ENCODE results near the gene TCHP. TPM values are rescaled to one million over a fixed set of nuclear protein-coding genes. Genes with fewer than 3 reads are reported as not detected.

The TCHP gene
- total and polyA plus RNA-seq, 12 donors: 8.3 to 21.1 (median 10.6) TPM

DNA sequence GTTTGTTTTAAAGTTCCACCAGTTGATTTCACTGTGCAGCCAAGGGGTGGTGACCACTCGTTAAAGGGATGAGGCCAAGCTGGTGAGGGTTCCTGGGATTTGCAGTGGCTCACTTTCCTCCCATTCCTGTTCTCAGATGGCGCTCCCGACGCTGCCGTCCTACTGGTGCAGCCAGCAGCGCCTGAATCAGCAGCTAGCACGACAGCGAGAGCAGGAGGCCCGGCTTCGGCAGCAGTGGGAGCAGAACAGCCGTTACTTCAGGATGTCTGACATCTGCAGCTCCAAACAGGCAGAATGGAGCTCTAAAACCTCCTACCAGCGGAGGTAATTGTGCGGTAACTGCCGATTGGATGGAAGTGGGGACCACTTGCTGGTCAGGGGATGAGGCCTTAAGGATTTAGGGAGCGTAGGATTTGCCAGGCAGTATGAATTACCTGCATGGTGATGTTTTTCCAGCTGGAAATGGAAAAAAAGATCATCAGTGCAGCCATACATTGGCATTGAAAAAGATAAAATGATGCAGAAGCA lies 2.9 kb downstream of the TCHP start:
- Histone ChIP-seq H3K4me3 (no peak overlapping the region), H3K36me3 (replicated peaks in 1 of 2) (peaks cover 0 to 48% of the 10 kb centered on the region in 2 donors), H3K27ac (no peak overlapping the region), H3K27me3 (no peaks in the 10 kb centered on the region), H3K9me3 (replicated peaks in 1 of 3) (no peaks in the 10 kb centered on the region), H3K4me1 (replicated peaks in 1 of 2) (peaks cover 5 to 18% of the 10 kb centered on the region in 2 donors)
- intact Hi-C loops (cut with DNase I): no loop called here
- TF ChIP-seq POLR2A (IDR thresholded peaks at IDR 0.05): no peak
- TF ChIP-seq, protein P1, sequence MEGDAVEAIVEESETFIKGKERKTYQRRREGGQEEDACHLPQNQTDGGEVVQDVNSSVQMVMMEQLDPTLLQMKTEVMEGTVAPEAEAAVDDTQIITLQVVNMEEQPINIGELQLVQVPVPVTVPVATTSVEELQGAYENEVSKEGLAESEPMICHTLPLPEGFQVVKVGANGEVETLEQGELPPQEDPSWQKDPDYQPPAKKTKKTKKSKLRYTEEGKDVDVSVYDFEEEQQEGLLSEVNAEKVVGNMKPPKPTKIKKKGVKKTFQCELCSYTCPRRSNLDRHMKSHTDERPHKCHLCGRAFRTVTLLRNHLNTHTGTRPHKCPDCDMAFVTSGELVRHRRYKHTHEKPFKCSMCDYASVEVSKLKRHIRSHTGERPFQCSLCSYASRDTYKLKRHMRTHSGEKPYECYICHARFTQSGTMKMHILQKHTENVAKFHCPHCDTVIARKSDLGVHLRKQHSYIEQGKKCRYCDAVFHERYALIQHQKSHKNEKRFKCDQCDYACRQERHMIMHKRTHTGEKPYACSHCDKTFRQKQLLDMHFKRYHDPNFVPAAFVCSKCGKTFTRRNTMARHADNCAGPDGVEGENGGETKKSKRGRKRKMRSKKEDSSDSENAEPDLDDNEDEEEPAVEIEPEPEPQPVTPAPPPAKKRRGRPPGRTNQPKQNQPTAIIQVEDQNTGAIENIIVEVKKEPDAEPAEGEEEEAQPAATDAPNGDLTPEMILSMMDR (IDR thresholded peaks at IDR 0.05): no peak
- 84 to 90% (median 85%) methylated on average over 15 of the region's 15 CpGs for WGBS, 4 donors
- no peak for DNase-seq

DNA sequence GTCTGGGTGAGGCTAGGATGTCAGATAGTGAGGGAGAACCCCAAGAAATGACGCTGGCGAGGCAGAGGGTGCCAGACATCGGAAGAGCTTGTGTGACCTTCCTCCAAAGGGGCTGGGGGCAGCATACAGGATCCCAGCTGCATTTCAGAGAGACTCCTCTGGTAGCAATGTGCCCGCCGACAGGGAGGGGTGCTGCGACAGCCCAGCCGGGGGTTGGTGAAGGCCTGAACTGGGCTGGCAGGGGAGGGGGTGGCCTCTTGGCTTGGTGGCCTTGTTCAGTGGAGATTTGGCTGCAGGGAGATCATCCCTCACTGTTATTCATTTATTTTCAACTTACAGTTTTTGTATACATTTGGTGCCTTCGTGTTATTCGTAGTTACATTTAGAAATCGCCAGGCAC lies 5.2 kb downstream of the TCHP start:
- 95 to 99% (median 96%) methylated on average over 6 to 10 of the region's 10 CpGs for WGBS, 4 donors
- H3K27me3 ChIP-seq: no peaks in the 10 kb centered on the region
- no peaks in the 10 kb centered on the region for H3K9me3 ChIP-seq (replicated peaks in 1 of 3)
- H3K27ac ChIP-seq: no peak overlapping the region
- TF ChIP-seq, protein P1 (IDR thresholded peaks at IDR 0.05): no peak
- no peak for TF ChIP-seq POLR2A (IDR thresholded peaks at IDR 0.05)
- H3K36me3 ChIP-seq (replicated peaks in 1 of 2): peaks cover 0 to 68% of the 10 kb centered on the region in 2 donors
- H3K4me3 ChIP-seq: no peak overlapping the region
- intact Hi-C loops (cut with DNase I): no loop called here
- H3K4me1 ChIP-seq (replicated peaks in 1 of 2): peaks cover 0 to 11% of the 10 kb centered on the region in 2 donors
- no peak for DNase-seq

DNA sequence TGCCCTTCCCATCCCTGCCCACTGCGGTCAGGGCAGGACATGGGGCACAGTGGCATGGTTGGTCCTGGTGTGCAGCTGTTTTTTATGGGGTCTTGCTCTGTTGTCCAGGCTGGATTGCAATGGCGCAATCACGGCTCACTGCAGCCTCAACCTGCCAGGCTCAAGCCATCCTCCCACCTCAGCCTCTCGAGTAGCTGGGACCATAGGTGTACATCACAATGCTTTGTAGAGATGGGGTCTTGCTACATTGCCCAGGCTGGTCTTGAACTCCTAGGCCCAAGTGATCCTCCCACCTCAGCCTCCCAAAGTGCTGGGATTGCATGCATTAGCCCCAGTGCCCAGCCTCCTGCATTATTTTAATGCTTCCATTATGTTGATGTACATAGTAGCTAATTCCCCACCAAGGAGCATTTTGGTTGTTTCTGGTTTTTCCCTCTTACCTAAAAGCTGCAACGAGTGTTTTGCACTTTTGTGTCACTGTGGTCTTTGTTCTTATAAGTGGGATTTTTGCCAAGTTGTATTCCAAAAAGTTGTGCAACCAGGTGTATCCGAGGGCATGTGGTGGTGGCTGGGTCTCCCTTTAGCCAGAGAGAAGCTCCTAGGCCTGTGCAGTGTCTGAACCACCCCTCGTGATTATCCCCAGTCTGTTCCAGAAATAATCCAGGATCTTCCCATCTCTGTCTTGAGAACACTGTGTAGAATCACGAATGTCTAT lies 10.3 kb downstream of the TCHP start:
- no peak for DNase-seq

DNA sequence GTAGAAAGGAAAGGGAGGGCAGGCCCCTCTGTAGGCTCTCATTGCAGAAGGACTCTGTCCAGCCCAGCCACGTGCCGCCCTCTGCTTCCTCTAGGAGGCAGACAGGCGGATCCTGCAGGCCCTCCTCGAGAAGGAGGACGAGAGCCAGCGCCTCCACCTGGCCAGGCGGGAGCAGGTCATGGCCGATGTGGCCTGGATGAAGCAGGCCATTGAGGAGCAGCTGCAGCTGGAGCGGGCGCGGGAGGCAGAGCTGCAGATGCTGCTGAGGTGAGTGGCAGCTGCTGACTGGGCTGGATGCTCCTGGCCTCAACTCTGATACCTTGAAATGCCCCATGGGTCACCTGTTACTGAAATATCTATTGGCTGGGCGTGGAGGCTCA lies 10.9 kb downstream of the TCHP start:
- Histone ChIP-seq H3K9me3 (replicated peaks in 1 of 3) (no peaks in the 10 kb centered on the region), H3K27ac (no peak overlapping the region), H3K27me3 (no peaks in the 10 kb centered on the region), H3K36me3 (replicated peaks in 1 of 2) (peaks cover 0 to 84% of the 10 kb centered on the region in 2 donors), H3K4me1 (replicated peaks in 1 of 2) (no peaks in the 10 kb centered on the region), H3K4me3 (no peak overlapping the region)
- DNase-seq: no peak
- WGBS, 4 donors: 70 to 87% (median 78%) methylated on average over 9 to 12 of the region's 12 CpGs
- intact Hi-C loops (cut with DNase I): no loop called here
- TF ChIP-seq, protein P1 (IDR thresholded peaks at IDR 0.05): no peak
- TF ChIP-seq POLR2A (IDR thresholded peaks at IDR 0.05): no peak

More for the DNA sequence above, 10.3 kb downstream of the TCHP start:
- H3K9me3 ChIP-seq (replicated peaks in 1 of 3): no peaks in the 10 kb centered on the region
- peaks cover 0 to 84% of the 10 kb centered on the region in 2 donors for H3K36me3 ChIP-seq (replicated peaks in 1 of 2)
- TF ChIP-seq POLR2A (IDR thresholded peaks at IDR 0.05): no peak
- TF ChIP-seq, protein P1 (IDR thresholded peaks at IDR 0.05): no peak
- H3K27ac ChIP-seq: no peak overlapping the region
- intact Hi-C loops (cut with DNase I): no loop called here
- H3K27me3 ChIP-seq: no peaks in the 10 kb centered on the region
- no peak overlapping the region for H3K4me3 ChIP-seq
- no peaks in the 10 kb centered on the region for H3K4me1 ChIP-seq (replicated peaks in 1 of 2)
- 80 to 91% (median 87%) methylated on average over 6 to 8 of the region's 8 CpGs for WGBS, 4 donors
